Measurements from ENCODE around the gene NKIRAS1.

NKIRAS1 gene

GRCh38 chr3:23916886-23917678 is at the start of gene NKIRAS1, which contains the start of gene RPL15:
NKIRAS1 (minus strand) TSS chr3:23916990; CDS start chr3:23910904, 6,086 bp downstream.
RPL15 (plus strand) TSS chr3:23917132; CDS start chr3:23917860, 728 bp downstream.
- peak; percentile 96 to 99 for DNase-seq (ENCODE audit: low spot score in 2 of 2)
- no peaks in the 10 kb centered on the region for H3K27me3 ChIP-seq (ENCODE audit: low read depth)
- H3K4me1 ChIP-seq, result peaks cover 22% of the 10 kb centered on the region
- H3K36me3 ChIP-seq (replicated peaks), result peaks cover 37% of the 10 kb centered on the region
- peak within 1 kb of the TSS; percentile 99 for H3K4me3 ChIP-seq
- in situ Hi-C loops (cut with MboI; ENCODE audit: low sequenced_read_pairs), result no loop called here
- no peaks in the 10 kb centered on the region for H3K9me3 ChIP-seq

GRCh38 chr3:23966328-23966727 is 49.5 kb upstream of the NKIRAS1 start:
- H3K9me3 ChIP-seq, result no peaks in the 10 kb centered on the region
- no peaks in the 10 kb centered on the region for H3K27me3 ChIP-seq (ENCODE audit: low read depth)
- no peak for DNase-seq (ENCODE audit: low spot score in 2 of 2)
- H3K4me1 ChIP-seq, result no peaks in the 10 kb centered on the region; the same call in 1 of the 2 replicates
- H3K4me3 ChIP-seq, result no peak overlapping the region
- in situ Hi-C loops (cut with MboI; ENCODE audit: low sequenced_read_pairs), result no loop called here
- peaks cover 18% of the 10 kb centered on the region for H3K36me3 ChIP-seq (replicated peaks)

GRCh38 chr3:23964537-23965235 is 47.9 kb upstream of the NKIRAS1 start:
- Histone ChIP-seq H3K36me3 (replicated peaks) (peaks cover 18% of the 10 kb centered on the region), H3K4me3 (no peak overlapping the region), H3K4me1 (peaks cover 3% of the 10 kb centered on the region; the same call in 1 of the 2 replicates), H3K9me3 (no peaks in the 10 kb centered on the region), H3K27me3 (ENCODE audit: low read depth) (no peaks in the 10 kb centered on the region)
- in situ Hi-C loops (cut with MboI; ENCODE audit: low sequenced_read_pairs), result no loop called here
- no peak for DNase-seq (ENCODE audit: low spot score in 2 of 2)

- Histone ChIP-seq H3K4me3 (no peak overlapping the region), H3K9me3 (no peaks in the 10 kb centered on the region), H3K36me3 (replicated peaks) (peaks cover 18% of the 10 kb centered on the region), H3K27me3 (ENCODE audit: low read depth) (no peaks in the 10 kb centered on the region), H3K4me1 (peaks cover 3% of the 10 kb centered on the region)
- in situ Hi-C loops (cut with MboI; ENCODE audit: low sequenced_read_pairs), result no loop called here
- no peak for DNase-seq (ENCODE audit: low spot score in 2 of 2)
Measured at GRCh38 chr3:23961913-23962312, 45.1 kb upstream of the NKIRAS1 start.

- Histone ChIP-seq H3K36me3 (replicated peaks) (peaks cover 18% of the 10 kb centered on the region), H3K27me3 (ENCODE audit: low read depth) (no peaks in the 10 kb centered on the region), H3K4me3 (no peak overlapping the region), H3K9me3 (no peaks in the 10 kb centered on the region), H3K4me1 (peaks cover 3% of the 10 kb centered on the region)
- in situ Hi-C loops (cut with MboI; ENCODE audit: low sequenced_read_pairs), result no loop called here
- no peak for DNase-seq (ENCODE audit: low spot score in 2 of 2)
Measured at GRCh38 chr3:23961066-23961465, 44.3 kb upstream of the NKIRAS1 start.

GRCh38 chr3:23960649-23961048 is 43.9 kb upstream of the NKIRAS1 start:
- Histone ChIP-seq H3K27me3 (ENCODE audit: low read depth) (no peaks in the 10 kb centered on the region), H3K36me3 (replicated peaks) (peaks cover 18% of the 10 kb centered on the region), H3K9me3 (no peaks in the 10 kb centered on the region), H3K4me3 (no peak overlapping the region), H3K4me1 (peaks cover 3% of the 10 kb centered on the region)
- DNase-seq (ENCODE audit: low spot score in 2 of 2), result no peak
- in situ Hi-C loops (cut with MboI; ENCODE audit: low sequenced_read_pairs), result no loop called here

GRCh38 chr3:23959135-23959900 is 42.5 kb upstream of the NKIRAS1 start:
- Histone ChIP-seq H3K9me3 (no peaks in the 10 kb centered on the region), H3K4me1 (peaks cover 3% of the 10 kb centered on the region), H3K4me3 (no peak overlapping the region), H3K36me3 (replicated peaks) (peaks cover 24% of the 10 kb centered on the region), H3K27me3 (ENCODE audit: low read depth) (no peaks in the 10 kb centered on the region)
- in situ Hi-C loops (cut with MboI; ENCODE audit: low sequenced_read_pairs), result no loop called here
- no peak for DNase-seq (ENCODE audit: low spot score in 2 of 2)

- DNase-seq (ENCODE audit: low spot score in 2 of 2), result no peak
- H3K9me3 ChIP-seq, result no peaks in the 10 kb centered on the region
- no peaks in the 10 kb centered on the region for H3K27me3 ChIP-seq (ENCODE audit: low read depth)
- peaks cover 11% of the 10 kb centered on the region for H3K36me3 ChIP-seq (replicated peaks)
- in situ Hi-C loops (cut with MboI; ENCODE audit: low sequenced_read_pairs), result no loop called here
- no peak overlapping the region for H3K4me3 ChIP-seq
- peaks cover 3% of the 10 kb centered on the region for H3K4me1 ChIP-seq
Measured at GRCh38 chr3:23956701-23957100, 39.9 kb upstream of the NKIRAS1 start.

- H3K9me3 ChIP-seq, result no peaks in the 10 kb centered on the region
Measured at GRCh38 chr3:23954144-23954543, 37.4 kb upstream of the NKIRAS1 start.

GRCh38 chr3:23953523-23953922 is 36.7 kb upstream of the NKIRAS1 start:
- peaks cover 10% of the 10 kb centered on the region for H3K4me1 ChIP-seq
- no peaks in the 10 kb centered on the region for H3K27me3 ChIP-seq (ENCODE audit: low read depth)
- in situ Hi-C loops (cut with MboI; ENCODE audit: low sequenced_read_pairs), result no loop called here
- DNase-seq (ENCODE audit: low spot score in 2 of 2), result no peak
- H3K36me3 ChIP-seq (replicated peaks), result peaks cover 8% of the 10 kb centered on the region; the same call in 1 of the 2 replicates
- H3K4me3 ChIP-seq, result no peak overlapping the region
- H3K9me3 ChIP-seq, result no peaks in the 10 kb centered on the region

More at GRCh38 chr3:23954144-23954543, 37.4 kb upstream of the NKIRAS1 start:
- H3K4me3 ChIP-seq, result no peak overlapping the region
- in situ Hi-C loops (cut with MboI; ENCODE audit: low sequenced_read_pairs), result no loop called here
- DNase-seq (ENCODE audit: low spot score in 2 of 2), result no peak
- no peaks in the 10 kb centered on the region for H3K27me3 ChIP-seq (ENCODE audit: low read depth)
- H3K36me3 ChIP-seq (replicated peaks), result peaks cover 8% of the 10 kb centered on the region; the same call in 1 of the 2 replicates
- H3K4me1 ChIP-seq, result peaks cover 10% of the 10 kb centered on the region

GRCh38 chr3:23952646-23953045 is 35.9 kb upstream of the NKIRAS1 start:
- peaks cover 8% of the 10 kb centered on the region; the same call in 1 of the 2 replicates for H3K36me3 ChIP-seq (replicated peaks)
- H3K27me3 ChIP-seq (ENCODE audit: low read depth), result no peaks in the 10 kb centered on the region
- no peaks in the 10 kb centered on the region for H3K9me3 ChIP-seq
- in situ Hi-C loops (cut with MboI; ENCODE audit: low sequenced_read_pairs), result no loop called here
- DNase-seq (ENCODE audit: low spot score in 2 of 2), result no peak
- no peak overlapping the region for H3K4me3 ChIP-seq
- H3K4me1 ChIP-seq, result peaks cover 12% of the 10 kb centered on the region

GRCh38 chr3:23950293-23950692 is 33.5 kb upstream of the NKIRAS1 start:
- H3K4me1 ChIP-seq, result peaks cover 26% of the 10 kb centered on the region
- H3K27me3 ChIP-seq (ENCODE audit: low read depth), result no peaks in the 10 kb centered on the region
- peaks cover 8% of the 10 kb centered on the region; the same call in 1 of the 2 replicates for H3K36me3 ChIP-seq (replicated peaks)
- in situ Hi-C loops (cut with MboI; ENCODE audit: low sequenced_read_pairs), result no loop called here
- no peak overlapping the region for H3K4me3 ChIP-seq
- DNase-seq (ENCODE audit: low spot score in 2 of 2), result no peak
- no peaks in the 10 kb centered on the region for H3K9me3 ChIP-seq

- Histone ChIP-seq H3K36me3 (replicated peaks) (peaks cover 3% of the 10 kb centered on the region; the same call in 1 of the 2 replicates), H3K27me3 (ENCODE audit: low read depth) (no peaks in the 10 kb centered on the region), H3K9me3 (no peaks in the 10 kb centered on the region), H3K4me3 (no peak overlapping the region), H3K4me1 (peaks cover 26% of the 10 kb centered on the region)
- peak in 1 of 2 experiments; percentile 41 for DNase-seq (ENCODE audit: low spot score in 2 of 2)
- in situ Hi-C loops (cut with MboI; ENCODE audit: low sequenced_read_pairs), result no loop called here
Measured at GRCh38 chr3:23949784-23950183, 33.0 kb upstream of the NKIRAS1 start.

All from HAP-1 (cell line).